ELR (cell line): ENCODE results near the gene FZD10.

Experiments
- DNase-seq: peaks from one replicate; pipeline ENCODE4 v3.0.0-alpha.2; 2015; ENCODE audit warnings: low read depth

Gene FZD10

GRCh38 chr12:130131801-130132200 lies 30.5 kb upstream of the FZD10 start:
- no peak for DNase-seq

DNA sequence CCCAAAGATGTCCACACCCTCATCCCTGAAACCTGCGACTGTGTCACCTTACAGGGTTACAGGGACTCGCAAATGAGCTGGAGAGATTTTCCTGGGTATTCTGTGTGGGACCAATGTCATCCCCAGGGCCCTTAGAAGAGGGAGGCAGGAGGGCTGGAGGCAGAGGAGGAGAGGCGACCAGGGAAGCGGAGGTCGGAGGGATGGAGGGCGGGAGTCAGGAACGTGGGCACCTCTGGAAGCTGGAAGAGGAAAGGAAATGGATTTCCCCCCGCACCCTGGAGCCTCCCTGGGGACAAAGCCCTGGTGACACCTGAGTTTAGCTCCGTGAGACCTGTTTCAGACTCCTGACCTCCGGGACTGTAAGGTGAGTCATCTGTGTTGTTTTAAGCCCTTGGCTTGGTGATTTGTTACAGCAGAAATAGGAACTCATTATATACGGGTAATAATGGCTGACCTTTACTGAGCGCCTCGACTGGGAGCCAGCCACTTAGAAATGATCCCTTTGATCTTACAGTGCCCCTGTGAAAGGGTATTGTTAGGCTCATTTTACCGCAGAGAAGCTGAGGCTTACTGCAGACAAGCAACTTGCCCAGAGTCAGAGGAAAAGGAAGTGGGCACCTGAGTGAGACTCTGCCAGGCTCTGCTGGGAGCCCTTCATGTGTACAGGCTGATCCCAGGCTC lies 29.3 kb upstream of the FZD10 start:
- DNase-seq, result no peak

DNA sequence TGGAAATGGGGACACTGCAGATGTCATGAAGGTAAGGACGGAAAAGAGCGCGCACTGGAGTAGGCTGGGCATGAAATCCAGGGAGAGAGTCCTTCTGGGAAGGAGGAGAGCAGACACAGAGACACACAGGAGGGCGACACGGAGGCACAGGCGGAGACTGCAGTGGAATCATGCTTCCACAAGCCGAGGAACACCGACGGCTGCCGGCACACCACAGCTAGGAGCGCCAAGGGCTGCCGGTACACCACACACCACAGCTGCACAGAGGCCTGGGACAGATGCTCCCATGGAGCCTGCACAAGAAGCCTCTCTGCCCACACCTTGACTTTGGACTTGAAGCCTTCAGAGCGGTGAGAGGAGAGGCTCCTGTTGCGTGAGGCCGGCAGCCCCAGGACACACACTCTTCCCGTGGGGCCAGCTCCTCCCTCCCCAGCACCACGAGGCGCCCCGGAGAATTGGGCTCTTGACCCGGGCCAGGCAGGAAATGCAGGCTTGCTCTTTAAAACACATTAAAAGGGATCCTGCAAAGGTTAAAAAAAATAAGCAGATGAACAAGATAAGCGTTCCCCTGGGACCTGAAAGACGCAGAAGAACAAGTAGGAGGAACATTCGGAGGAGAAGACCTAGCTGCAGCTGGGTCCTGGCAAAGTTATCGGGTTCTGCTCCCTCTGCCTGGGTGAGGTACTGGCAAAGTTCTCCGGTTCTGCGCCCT lies 28.3 kb upstream of the FZD10 start:
- DNase-seq, result no peak

DNA sequence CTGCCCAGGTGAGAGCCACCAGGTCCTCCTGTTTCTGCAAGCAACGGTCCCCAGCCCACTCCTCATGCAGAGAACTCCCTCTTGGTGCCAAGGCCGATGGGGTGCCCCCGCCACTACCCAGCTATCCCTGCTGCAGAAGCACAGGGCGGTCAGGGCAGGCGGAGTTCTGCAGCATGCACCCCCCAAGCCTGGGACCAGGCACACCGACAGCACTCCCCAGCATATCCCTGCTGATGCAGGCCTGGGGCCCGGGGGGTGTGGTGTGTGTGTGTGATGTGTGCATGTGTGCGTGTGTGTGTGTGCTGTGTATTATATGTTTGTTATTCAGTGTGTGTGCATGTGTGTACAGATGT lies 27.7 kb upstream of the FZD10 start:
- no peak for DNase-seq

DNA sequence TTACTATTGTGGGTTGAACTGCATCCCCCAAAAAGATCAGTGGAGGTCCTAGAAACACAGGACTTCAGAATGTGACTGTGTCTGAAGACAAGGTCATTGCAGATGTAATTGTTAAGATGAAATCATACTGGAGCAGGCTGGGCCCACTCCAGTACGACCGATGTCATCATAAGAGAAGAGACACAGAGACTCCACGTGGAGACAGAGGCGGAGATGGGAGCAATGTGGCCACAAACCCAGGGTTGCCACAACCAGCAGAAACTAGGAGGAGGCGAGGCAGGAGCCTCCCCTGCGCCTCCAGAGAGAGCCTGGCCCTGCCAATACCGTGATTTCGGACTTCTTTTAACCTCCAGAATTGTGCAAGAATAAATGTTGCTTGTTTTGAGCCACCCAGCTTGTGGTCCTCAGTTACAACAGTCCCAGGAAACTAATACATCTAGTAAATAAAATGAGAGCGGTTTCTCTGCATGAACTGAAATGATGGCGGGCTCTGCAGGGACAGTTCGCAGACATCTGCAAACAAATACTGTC lies 25.7 kb upstream of the FZD10 start:
- DNase-seq, result no peak

GRCh38 chr12:130137040-130138018 lies 24.9 kb upstream of the FZD10 start:
- no peak for DNase-seq

GRCh38 chr12:130138478-130138877 lies 23.8 kb upstream of the FZD10 start:
- no peak for DNase-seq

DNA sequence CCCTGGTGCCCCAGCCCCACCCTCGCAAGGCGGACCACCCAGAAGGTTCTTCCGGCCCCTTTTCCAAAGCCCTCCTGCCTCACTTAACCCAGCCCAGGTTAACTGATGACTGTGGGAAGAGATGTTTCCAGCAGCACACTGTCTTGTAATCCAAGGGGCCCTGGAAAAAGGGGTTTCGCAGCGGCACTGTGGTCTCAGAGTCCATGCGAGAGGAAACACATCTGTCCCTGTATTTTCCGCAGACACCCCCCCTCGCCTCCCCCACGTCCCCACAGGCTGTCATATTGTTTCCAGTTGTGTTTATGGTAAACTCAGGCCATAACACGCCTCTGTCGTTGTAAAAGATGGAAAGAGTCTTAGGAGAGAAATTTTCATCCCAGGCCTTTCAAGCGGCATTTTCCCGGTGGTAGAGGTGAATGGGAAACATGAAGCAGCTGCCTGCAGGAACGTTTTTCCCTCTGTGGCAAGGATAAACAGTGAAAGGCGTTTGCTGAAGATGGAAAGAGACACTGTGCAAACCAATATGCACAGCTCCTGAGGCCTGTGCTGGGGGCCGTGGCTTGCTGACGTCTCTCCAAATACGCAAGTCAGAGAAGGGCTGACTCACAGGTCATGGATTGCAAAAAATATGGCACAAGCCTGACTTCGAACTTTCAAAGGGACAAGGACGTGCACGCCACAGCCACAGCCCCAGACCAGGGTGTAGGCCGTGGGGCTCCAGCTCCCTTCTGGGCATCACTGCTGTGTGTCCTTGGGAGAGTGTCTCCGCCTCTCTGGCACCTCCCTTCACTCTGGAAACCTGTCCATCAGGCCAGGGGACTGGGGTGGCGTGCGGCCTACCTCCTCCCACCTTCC lies 22.5 kb upstream of the FZD10 start:
- no peak for DNase-seq

DNA sequence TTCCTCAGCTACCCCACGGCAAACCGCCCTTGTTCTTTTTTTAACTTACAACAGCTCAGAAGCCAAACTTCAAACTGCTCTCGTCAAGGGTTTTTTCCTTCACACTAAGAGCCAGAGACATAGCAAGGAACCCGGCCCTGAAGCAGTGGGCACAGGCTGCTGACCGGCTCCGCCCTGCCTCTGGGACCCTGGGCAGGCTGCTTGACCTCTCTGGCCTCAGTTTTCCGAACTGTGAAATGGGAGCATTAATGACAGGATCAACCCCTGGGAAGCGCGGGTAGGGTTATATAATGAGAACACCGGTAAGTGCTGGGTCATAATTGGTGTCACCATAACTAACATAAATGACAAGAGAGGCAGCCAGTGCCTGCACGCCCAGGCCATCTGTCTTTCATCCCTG lies 21.2 kb upstream of the FZD10 start:
- DNase-seq, result no peak

DNA sequence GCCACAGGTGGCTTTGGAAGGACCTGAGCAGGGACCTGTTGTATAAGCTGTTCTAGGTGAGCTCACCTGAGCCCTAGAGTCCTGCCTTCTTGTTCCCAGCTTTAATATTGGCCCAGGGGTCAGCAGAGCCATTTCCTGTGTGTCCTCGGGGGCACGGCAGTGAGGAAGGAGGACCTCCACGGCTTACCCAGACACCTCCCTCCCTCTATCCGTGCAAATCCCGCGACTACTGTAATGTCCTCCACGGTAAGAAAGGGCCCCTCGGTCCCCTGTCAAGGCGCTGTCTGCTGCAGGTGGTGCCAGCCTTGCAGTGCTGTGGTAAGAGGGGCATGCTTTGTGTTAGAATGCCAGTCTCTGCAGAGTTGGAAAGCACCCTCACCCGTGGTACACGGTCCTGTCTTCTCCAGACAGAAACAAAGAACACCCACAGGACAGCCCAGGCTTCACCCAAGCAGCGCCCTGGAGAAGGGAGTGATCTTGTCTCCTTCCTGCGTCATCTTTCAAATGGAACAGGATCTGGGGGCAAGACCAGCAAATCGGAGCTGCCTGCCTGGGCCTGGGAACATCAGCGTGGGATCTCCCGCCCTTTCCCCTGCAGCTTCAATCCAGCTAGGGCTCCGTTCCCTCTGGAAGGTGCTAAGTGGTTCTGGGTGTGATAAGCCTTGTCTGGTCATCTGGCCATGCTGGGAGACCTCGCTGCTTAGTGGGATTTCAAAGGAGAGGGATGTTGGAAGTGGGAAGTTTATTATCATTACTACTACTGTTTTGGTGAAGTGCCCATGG lies 20.2 kb upstream of the FZD10 start:
- no peak for DNase-seq

GRCh38 chr12:130142736-130143135 lies 19.5 kb upstream of the FZD10 start:
- no peak for DNase-seq

DNA sequence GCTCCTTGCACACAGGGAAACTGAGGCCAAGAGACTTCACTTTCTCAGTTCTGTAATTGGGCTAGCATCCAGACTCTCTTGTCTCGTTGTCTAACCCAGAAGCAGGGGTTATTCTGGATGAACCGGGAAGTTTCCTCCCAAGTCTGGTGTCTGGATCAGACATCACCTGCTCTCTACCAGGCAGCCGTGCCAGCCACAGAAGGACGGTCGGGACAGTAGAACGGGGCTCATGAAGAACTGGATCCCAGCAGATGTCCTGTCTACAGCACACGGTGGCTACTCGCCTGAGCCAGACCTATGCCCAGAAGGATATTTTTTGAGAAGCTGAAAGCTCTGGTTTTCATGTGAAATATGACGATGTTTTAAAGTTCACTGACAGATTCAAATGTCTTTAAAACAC lies 19.1 kb upstream of the FZD10 start:
- DNase-seq, result no peak

DNA sequence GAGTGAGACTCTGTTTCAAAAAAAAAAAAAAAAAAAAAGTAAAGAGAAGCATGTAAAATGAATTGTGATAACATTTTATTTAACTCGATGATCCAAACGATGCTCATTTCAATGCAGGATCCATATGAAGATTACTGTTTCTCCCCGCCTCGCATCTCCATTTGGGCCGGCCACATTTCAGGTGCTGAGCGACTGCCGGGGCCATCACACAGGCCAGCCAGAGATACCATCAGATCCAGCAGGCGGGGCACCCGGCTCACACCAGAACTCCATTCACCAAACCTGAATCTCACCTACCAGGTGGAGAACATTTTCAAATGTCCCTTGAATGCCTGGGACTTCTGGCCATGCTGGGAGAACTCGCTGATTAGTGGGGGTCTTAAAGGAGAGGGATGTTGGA lies 18.0 kb upstream of the FZD10 start:
- no peak for DNase-seq

DNA sequence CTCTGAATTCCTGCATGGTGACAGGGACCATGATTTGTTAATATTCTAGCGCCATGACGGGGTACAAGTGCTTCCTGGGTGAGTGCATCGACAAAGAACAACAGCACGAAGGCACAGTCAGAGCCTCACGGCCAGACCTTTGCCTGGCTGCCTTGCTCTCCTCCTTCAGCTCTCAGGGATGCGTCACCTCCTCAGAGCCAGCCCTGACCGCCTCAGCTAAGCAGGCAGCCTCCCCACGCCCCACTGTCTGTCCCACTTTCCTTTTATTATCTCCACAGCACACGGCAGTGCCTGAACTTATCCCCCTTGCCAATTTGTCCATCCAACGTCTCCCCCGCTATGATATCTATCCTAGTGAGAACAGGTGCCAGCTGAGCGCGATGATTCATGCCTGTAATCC lies 16.5 kb upstream of the FZD10 start:
- no peak for DNase-seq

- no peak for DNase-seq
These were observed 15.9 kb upstream of the FZD10 start for GRCh38 chr12:130146176-130146931.

DNA sequence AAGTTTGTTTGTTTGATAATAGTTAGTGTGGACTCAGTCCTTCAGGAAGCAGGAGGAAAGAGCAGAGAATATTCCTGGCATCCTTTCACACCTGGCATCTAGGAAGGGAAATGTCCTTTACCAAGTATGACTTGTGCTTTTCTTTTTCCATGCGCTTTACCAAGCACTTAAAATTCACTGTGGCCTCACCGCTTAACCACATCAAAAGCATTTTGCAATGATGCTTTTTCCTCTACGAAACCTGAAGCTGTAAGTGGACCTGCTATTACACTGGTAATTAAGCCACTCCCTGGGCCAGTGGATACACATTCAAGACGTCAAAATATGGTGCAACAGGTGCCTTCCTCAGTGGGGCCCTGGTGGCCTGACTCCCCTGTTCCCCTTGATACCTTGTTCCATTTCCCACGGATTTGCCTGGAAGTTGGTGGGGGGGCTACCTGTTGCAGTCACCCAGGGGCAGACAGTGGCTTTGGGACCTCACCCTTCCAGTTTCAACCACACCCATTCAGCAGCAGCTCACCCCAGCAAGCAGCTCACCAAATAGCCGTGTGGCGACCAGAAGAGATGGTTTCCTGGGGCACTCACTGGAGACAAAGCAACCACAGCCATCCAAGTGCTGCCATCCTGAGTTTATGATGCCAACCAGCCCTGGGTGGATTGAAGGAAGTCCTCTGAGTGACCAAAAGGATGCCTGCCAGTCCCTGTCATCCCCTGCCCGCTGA lies 14.2 kb upstream of the FZD10 start:
- DNase-seq, result no peak

GRCh38 chr12:130151846-130152245 lies 10.4 kb upstream of the FZD10 start:
- DNase-seq, result no peak

DNA sequence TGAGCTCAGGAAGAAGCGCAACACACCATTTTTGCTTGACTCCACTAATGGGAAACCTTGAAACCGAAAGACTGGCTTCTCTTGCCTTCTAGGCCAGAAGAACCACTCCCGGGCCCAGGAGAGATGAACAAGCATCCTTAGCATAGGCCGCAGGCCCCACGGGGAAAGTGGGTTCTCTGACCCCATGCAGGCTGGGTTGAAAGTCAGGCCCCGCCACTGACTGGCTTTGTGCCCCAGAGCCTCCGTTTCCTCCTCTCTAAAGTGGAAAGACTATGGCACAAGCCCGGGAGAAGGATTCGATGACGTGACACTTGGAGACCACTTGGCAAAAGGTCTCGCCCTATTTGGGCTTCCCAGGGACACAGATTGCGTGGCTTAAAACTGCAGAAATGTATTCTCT lies 9.9 kb upstream of the FZD10 start:
- no peak for DNase-seq

- no peak for DNase-seq
These were observed 8.5 kb upstream of the FZD10 start for GRCh38 chr12:130153803-130154202.
